Purkinje cell (primary cell): ENCODE data around the gene AQP10. TPM values are rescaled to one million over a fixed set of nuclear protein-coding genes. Genes with fewer than 3 reads are reported as not detected.

ENCODE experiments used
- polyA plus RNA-seq: library from polyadenylated mRNA; unstranded; fragments of >200 nt; fragmentation: Nextera tagmentation; gene quantifications from 2 replicates; pipeline ENCODE4 v1.2.1, GENCODE V29; 2014

Gene AQP10, protein sequence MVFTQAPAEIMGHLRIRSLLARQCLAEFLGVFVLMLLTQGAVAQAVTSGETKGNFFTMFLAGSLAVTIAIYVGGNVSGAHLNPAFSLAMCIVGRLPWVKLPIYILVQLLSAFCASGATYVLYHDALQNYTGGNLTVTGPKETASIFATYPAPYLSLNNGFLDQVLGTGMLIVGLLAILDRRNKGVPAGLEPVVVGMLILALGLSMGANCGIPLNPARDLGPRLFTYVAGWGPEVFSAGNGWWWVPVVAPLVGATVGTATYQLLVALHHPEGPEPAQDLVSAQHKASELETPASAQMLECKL
- polyA plus RNA-seq, result not detected in 2 replicates

GRCh38 chr1:154320882-154321608 lies at the start of gene AQP10:
AQP10 (plus strand) TSS chr1:154321093; CDS start chr1:154321156, 63 bp downstream.

GRCh38 chr1:154272217-154272998 lies 48.5 kb upstream of the AQP10 start, which contains the start of gene HAX1:
HAX1 (plus strand) TSS chr1:154272629; CDS start chr1:154272724, 95 bp downstream.

DNA sequence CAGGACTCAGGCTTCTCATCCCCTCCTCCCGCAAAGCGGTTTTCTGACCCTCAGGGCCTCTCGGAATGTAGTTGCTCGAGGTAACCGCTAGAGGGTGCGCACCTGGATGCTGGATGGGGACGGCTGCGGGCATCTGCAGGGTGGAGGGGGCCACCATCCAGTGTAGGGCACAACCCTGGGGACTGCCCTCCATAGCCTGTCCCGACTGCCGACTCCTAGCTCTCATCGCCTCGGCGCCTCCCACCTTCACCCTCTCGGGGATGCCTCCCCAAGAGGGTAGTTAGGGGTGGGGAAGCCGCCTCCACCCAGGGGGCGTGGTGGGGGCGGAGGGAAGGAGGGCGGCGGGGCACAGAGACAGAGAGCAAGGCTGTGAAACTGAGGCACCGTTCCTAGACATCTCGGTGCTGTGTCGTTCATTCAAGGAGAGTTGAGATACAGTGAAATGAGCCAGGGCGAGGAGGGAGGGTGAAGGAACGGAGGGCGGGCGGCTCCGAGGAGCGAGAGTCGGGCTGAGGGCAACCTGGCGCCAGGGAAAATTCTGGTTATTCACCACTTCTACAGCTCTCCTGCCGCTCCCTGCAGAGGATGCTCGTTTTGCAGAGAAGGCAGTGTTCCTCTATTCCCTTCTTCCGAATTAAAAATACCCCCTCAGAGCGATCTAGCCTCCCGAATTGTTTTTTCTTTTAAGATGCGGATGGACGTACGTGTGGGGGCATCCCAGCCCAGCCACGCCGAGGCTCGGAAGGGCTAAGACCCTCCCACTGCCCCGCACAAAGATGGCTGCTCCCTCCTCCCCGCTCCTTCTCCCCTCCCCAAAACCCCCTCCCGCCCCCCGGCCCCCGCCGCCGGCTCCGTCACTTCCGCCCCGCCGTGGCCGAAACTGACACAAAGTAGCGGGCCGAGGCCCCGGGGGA lies 4.0 kb downstream of the AQP10 start, which contains the start of gene ATP8B2:
TSS of gene ATP8B2 (plus strand) at position 857 of the 914 bp plus-strand sequence. CDS start 2,617 bp downstream, outside the sequence.

Other genes starting within 250 kb of the AQP10 start
- 0.11 and 0.27 TPM in 2 replicates for gene NUP210L, start 166.0 kb upstream of the AQP10 start, polyA plus RNA-seq
- 83.3 and 111 TPM in 2 replicates for gene TPM3, start 129.0 kb upstream of the AQP10 start, polyA plus RNA-seq
- gene CFAP141, start 114.8 kb upstream of the AQP10 start, polyA plus RNA-seq, result not detected in 2 replicates
- gene UBAP2L, start 100.1 kb upstream of the AQP10 start, polyA plus RNA-seq, result 32.3 and 44.5 TPM in 2 replicates
- 138 and 143 TPM in 2 replicates for gene HAX1, start 48.5 kb upstream of the AQP10 start, polyA plus RNA-seq
- 2.0 and 2.6 TPM in 2 replicates for gene ATP8B2, start 4.4 kb downstream of the AQP10 start, polyA plus RNA-seq
- 0.08 TPM in 1 of 2 replicates, not detected in the other for gene IL6R, start 84.2 kb downstream of the AQP10 start, polyA plus RNA-seq
- not detected in 2 replicates for gene TDRD10, start 181.1 kb downstream of the AQP10 start, polyA plus RNA-seq
- gene SHE, start 181.3 kb downstream of the AQP10 start, polyA plus RNA-seq, result not detected in 2 replicates
- 52.2 and 56.9 TPM in 2 replicates for gene UBE2Q1, start 237.6 kb downstream of the AQP10 start, polyA plus RNA-seq
- gene CHRNB2, start 246.7 kb downstream of the AQP10 start, polyA plus RNA-seq, result 3.7 and 5.9 TPM in 2 replicates